Spleen (tissue), 11 donors: ENCODE data around the gene EMC1. TPM values are rescaled to one million over a fixed set of nuclear protein-coding genes. Genes with fewer than 3 reads are reported as not detected.

ENCODE experiments used
- DNase-seq: peaks from one replicate; pipeline ENCODE4 v3.0.0-alpha.2; 2020
- H3K27ac ChIP-seq, 8 donors: fragments of 200-600 bp; sonication (generic) in 7 of 8; 1 replicate in 4 of 8; 2 replicates in 4 of 8; pipeline versions ENCODE4 v1.5.0 to v1.8.0; 2016 to 2021; ENCODE audit warnings: inconsistent platforms in 4 of 8, mild to moderate bottlenecking in 4 of 8, moderate library complexity in 1 of 8
- H3K27me3 ChIP-seq, 7 donors: fragments of 200-600 bp; sonication (generic) in 6 of 7; replicated peaks in 1 of 7; 1 replicate in 4 of 7; 2 replicates in 3 of 7; pipeline versions ENCODE4 v1.5.0 to v1.8.0; 2016 to 2021; ENCODE audit warnings: inconsistent platforms in 3 of 7, mild to moderate bottlenecking in 1 of 7
- H3K36me3 ChIP-seq, 6 donors: fragments of 200-600 bp; sonication (generic) in 5 of 6; 1 replicate in 4 of 6; 2 replicates in 2 of 6; pipeline versions ENCODE4 v1.5.0 to v1.8.0; 2016 to 2021; ENCODE audit warnings: inconsistent platforms in 2 of 6
- H3K4me1 ChIP-seq, 6 donors: fragments of 200-600 bp; sonication (generic) in 5 of 6; 1 replicate in 3 of 6; 2 replicates in 3 of 6; pipeline versions ENCODE4 v1.5.0 to v1.8.0; 2016 to 2021; ENCODE audit warnings: inconsistent platforms in 3 of 6
- H3K4me3 ChIP-seq, 8 donors: fragments of 200-600 bp; sonication (generic) in 7 of 8; 1 replicate in 4 of 8; 2 replicates in 4 of 8; pipeline versions ENCODE4 v1.5.0 to v1.8.0; 2016 to 2021; ENCODE audit warnings: inconsistent platforms in 4 of 8, mild to moderate bottlenecking in 4 of 8, moderate library complexity in 2 of 8
- H3K9me3 ChIP-seq, 8 donors: fragments of 200-600 bp; sonication (generic) in 7 of 8; 1 replicate in 4 of 8; 2 replicates in 4 of 8; pipeline versions ENCODE4 v1.5.0 to v1.8.0; 2016 to 2021; ENCODE audit warnings: inconsistent platforms in 4 of 8
- CTCF ChIP-seq, 11 experiments: fragments of 200-600 bp in 7 of 11; fragments of 450-650 bp in 4 of 11; sonication (generic) in 4 of 11; IDR thresholded peaks in 8 of 11; conservative IDR thresholded peaks in 3 of 11; 1 replicate in 7 of 11; 2 replicates in 4 of 11; pipeline versions ENCODE4 v1.4.0 to v1.8.0; 2016 to 2021; ENCODE audit warnings: antibody characterized with exemption in 11 of 11, inconsistent platforms in 4 of 11, mild to moderate bottlenecking in 1 of 11
- POLR2A ChIP-seq, 3 donors: fragments of 450-650 bp; IDR thresholded peaks; one replicate each; pipeline ENCODE4 v1.5.1; 2017; ENCODE audit warnings: antibody characterized with exemption in 3 of 3, mild to moderate bottlenecking in 1 of 3
- POLR2AphosphoS5 ChIP-seq, 3 donors: sonication (generic); formaldehyde crosslinking; IDR thresholded peaks; one replicate each; pipeline ENCODE4 v1.5.1; 2017; ENCODE audit warnings: antibody characterized with exemption in 3 of 3
- WGBS, 5 donors: extraction: QIAGEN DNeasy Blood & Tissue Kit in 3 of 5; methylation state at CpG; one replicate each; pipeline versions ENCODE4 v1.1.5 to v1.1.7; 2013 to 2018; 5-methylcytosine and 5-hydroxymethylcytosine counted together
- intact Hi-C: fragments of 100-400 bp; cut with DNase I; formaldehyde crosslinking; loops from one replicate; pipeline ENCODE4 v1.15.0; 2023; ENCODE audit warnings: low total_unique reads
- polyA plus RNA-seq, 3 donors: library from polyadenylated mRNA; stranded (reverse); fragments of 200-250 nt; gene quantifications; one replicate each; pipeline ENCODE4 v1.2.1, GENCODE V29; 2013
- total RNA-seq, 7 donors: library from RNA; depleted of rRNA in 3 of 7; stranded (reverse); fragments of >200 nt in 3 of 7; fragmentation: NEBNext Ultra II Directional in 4 of 7; extraction: Animal tissue kit (Norgen Biotek cat#: 25700) in 4 of 7; gene quantifications; one replicate each; pipeline versions ENCODE4 v1.1.0 to v1.2.1, GENCODE V29; 2016 to 2021
- donor health status: healthy with polysubstance abuse.
- donor health status: DM: no; HTN: no; CAD: no; lungs with moderate emphysema.
- donor health status: DM: no; HTN: no; CAD: no.
- donor health status: Bipolar disorder and iron deficiency.
- donor health status: healthy.
- donor health status: DM: no; HTN: no; CAD: no.
- donor health status: DM: yes; HTN: yes; CAD: no.

EMC1 gene
- total and polyA plus RNA-seq, 10 donors = 5.1 to 45.6 (median 28.6) TPM

GRCh38 chr1:19178734-19179398, 72.5 kb downstream of the EMC1 start:
- 77 to 88% (median 85%) methylated on average over 5 of the region's 5 CpGs for WGBS, 5 donors

GRCh38 chr1:19177811-19178210, 73.5 kb downstream of the EMC1 start:
- Histone ChIP-seq H3K9me3 (no peaks in the 10 kb centered on the region), H3K27me3 (no peaks in the 10 kb centered on the region), H3K36me3 (peaks cover 8 to 100% (median 82%) of the 10 kb centered on the region in 6 donors), H3K27ac (no peak overlapping the region), H3K4me3 (no peak overlapping the region), H3K4me1 (peaks cover 0 to 16% (median 6%) of the 10 kb centered on the region in 6 donors)
- intact Hi-C loops = no loop called here
- TF ChIP-seq POLR2AphosphoS5 (IDR thresholded peaks at IDR 0.05) (no peak), POLR2A (IDR thresholded peaks at IDR 0.05) (no peak), CTCF (IDR thresholded peaks at IDR 0.05 in 8 of 11, conservative IDR thresholded peaks at IDR 0.05 in 3 of 11) (no peak)
- DNase-seq = no peak
- 91 to 100% (median 94%) methylated on average over 2 of the region's 2 CpGs for WGBS, 5 donors

More at GRCh38 chr1:19178734-19179398, 72.5 kb downstream of the EMC1 start:
- no peak for TF ChIP-seq POLR2AphosphoS5 (IDR thresholded peaks at IDR 0.05)
- TF ChIP-seq CTCF (IDR thresholded peaks at IDR 0.05 in 8 of 11, conservative IDR thresholded peaks at IDR 0.05 in 3 of 11) = no peak
- TF ChIP-seq POLR2A (IDR thresholded peaks at IDR 0.05) = no peak
- Histone ChIP-seq H3K36me3 (peaks cover 6 to 100% (median 82%) of the 10 kb centered on the region in 6 donors), H3K4me3 (no peak overlapping the region), H3K9me3 (no peaks in the 10 kb centered on the region), H3K27ac (peak overlapping the region in 1 of 8 donors; percentile 19), H3K4me1 (peaks cover 0 to 16% (median 6%) of the 10 kb centered on the region in 6 donors), H3K27me3 (no peaks in the 10 kb centered on the region)
- intact Hi-C loops = no loop called here
- no peak for DNase-seq

GRCh38 chr1:19169642-19170041, 81.7 kb downstream of the EMC1 start:
- no peak for DNase-seq
- H3K27ac ChIP-seq = no peak overlapping the region
- TF ChIP-seq POLR2AphosphoS5 (IDR thresholded peaks at IDR 0.05) = no peak
- TF ChIP-seq CTCF (IDR thresholded peaks at IDR 0.05 in 8 of 11, conservative IDR thresholded peaks at IDR 0.05 in 3 of 11) = no peak
- no peak for TF ChIP-seq POLR2A (IDR thresholded peaks at IDR 0.05)
- intact Hi-C loops = no loop called here
- 66 to 77% (median 72%) methylated on average over 2 of the region's 2 CpGs for WGBS, 5 donors
- H3K4me1 ChIP-seq = no peaks in the 10 kb centered on the region
- H3K36me3 ChIP-seq = peaks cover 12 to 100% (median 99%) of the 10 kb centered on the region in 6 donors
- H3K4me3 ChIP-seq = no peak overlapping the region
- no peaks in the 10 kb centered on the region for H3K9me3 ChIP-seq
- no peaks in the 10 kb centered on the region for H3K27me3 ChIP-seq

GRCh38 chr1:19167140-19167539, 84.2 kb downstream of the EMC1 start:
- Histone ChIP-seq H3K27me3 (no peaks in the 10 kb centered on the region), H3K36me3 (peaks cover 8 to 100% (median 99%) of the 10 kb centered on the region in 6 donors), H3K27ac (no peak overlapping the region), H3K4me1 (no peaks in the 10 kb centered on the region), H3K9me3 (no peaks in the 10 kb centered on the region), H3K4me3 (no peak overlapping the region)
- no peak for DNase-seq
- no peak for TF ChIP-seq CTCF (IDR thresholded peaks at IDR 0.05 in 8 of 11, conservative IDR thresholded peaks at IDR 0.05 in 3 of 11)
- no peak for TF ChIP-seq POLR2A (IDR thresholded peaks at IDR 0.05)
- TF ChIP-seq POLR2AphosphoS5 (IDR thresholded peaks at IDR 0.05) = no peak
- WGBS, 5 donors = 91 to 97% (median 94%) methylated on average over 6 of the region's 6 CpGs
- intact Hi-C loops = no loop called here
